ENCODE measurements around the gene PRKAG1.

PRKAG1 gene

GRCh38 chr12:49059299-49060171, 41.0 kb upstream of the PRKAG1 start:
- DNase-seq = peak; percentile 21

GRCh38 chr12:49059045-49059298, 40.4 kb upstream of the PRKAG1 start:
- H3K27me3 ChIP-seq (ENCODE audit: insufficient read depth, low read depth, severe bottlenecking) = no peaks in the 10 kb centered on the region
- no peak for DNase-seq
- no peak for TF ChIP-seq CTCF (IDR thresholded peaks at IDR 0.05; ENCODE audit: low read depth, low read length)
- H3K27ac ChIP-seq = peak overlapping the region; percentile 100
- peak overlapping the region; percentile 93 for H3K4me3 ChIP-seq (ENCODE audit: low read depth, low read length)
- no peaks in the 10 kb centered on the region for H3K9me3 ChIP-seq (ENCODE audit: severe bottlenecking)
- peaks cover 43% of the 10 kb centered on the region for H3K36me3 ChIP-seq

More at GRCh38 chr12:49059299-49060171, 41.0 kb upstream of the PRKAG1 start:
- H3K27me3 ChIP-seq (ENCODE audit: insufficient read depth, low read depth, severe bottlenecking) = no peaks in the 10 kb centered on the region
- no peak for TF ChIP-seq CTCF (IDR thresholded peaks at IDR 0.05; ENCODE audit: low read depth, low read length)
- peak overlapping the region; percentile 100 for H3K27ac ChIP-seq
- H3K36me3 ChIP-seq = peaks cover 38% of the 10 kb centered on the region
- H3K4me3 ChIP-seq (ENCODE audit: low read depth, low read length) = peak overlapping the region; percentile 93
- no peaks in the 10 kb centered on the region for H3K9me3 ChIP-seq (ENCODE audit: severe bottlenecking)

- Histone ChIP-seq H3K9me3 (ENCODE audit: severe bottlenecking) (no peaks in the 10 kb centered on the region), H3K27me3 (ENCODE audit: insufficient read depth, low read depth, severe bottlenecking) (no peaks in the 10 kb centered on the region), H3K4me3 (ENCODE audit: low read depth, low read length) (peak overlapping the region; percentile 93), H3K27ac (peak overlapping the region; percentile 100), H3K36me3 (peaks cover 48% of the 10 kb centered on the region)
- DNase-seq = peak; percentile 69
- no peak for TF ChIP-seq CTCF (IDR thresholded peaks at IDR 0.05; ENCODE audit: low read depth, low read length)
These were observed 39.9 kb upstream of the PRKAG1 start for GRCh38 chr12:49058366-49059044.

GRCh38 chr12:49057888-49058287, 39.3 kb upstream of the PRKAG1 start:
- H3K9me3 ChIP-seq (ENCODE audit: severe bottlenecking) = no peaks in the 10 kb centered on the region
- H3K36me3 ChIP-seq = peaks cover 54% of the 10 kb centered on the region
- TF ChIP-seq CTCF (IDR thresholded peaks at IDR 0.05; ENCODE audit: low read depth, low read length) = no peak
- no peak for DNase-seq
- no peaks in the 10 kb centered on the region for H3K27me3 ChIP-seq (ENCODE audit: insufficient read depth, low read depth, severe bottlenecking)
- peak overlapping the region; percentile 93 for H3K4me3 ChIP-seq (ENCODE audit: low read depth, low read length)
- peak overlapping the region; percentile 100 for H3K27ac ChIP-seq

GRCh38 chr12:49055978-49056754, 37.6 kb upstream of the PRKAG1 start:
- Histone ChIP-seq H3K27ac (no peak overlapping the region), H3K4me3 (ENCODE audit: low read depth, low read length) (no peak overlapping the region)
- no peak for TF ChIP-seq CTCF (IDR thresholded peaks at IDR 0.05; ENCODE audit: low read depth, low read length)

More at GRCh38 chr12:49055978-49056754, 37.6 kb upstream of the PRKAG1 start:
- Histone ChIP-seq H3K36me3 (peaks cover 71% of the 10 kb centered on the region), H3K27me3 (ENCODE audit: insufficient read depth, low read depth, severe bottlenecking) (no peaks in the 10 kb centered on the region), H3K9me3 (ENCODE audit: severe bottlenecking) (no peaks in the 10 kb centered on the region)
- DNase-seq = peak; percentile 36

Measured in WERI-Rb-1 (cell line).